Kidney epithelial cell (primary cell): ENCODE measurements around the gene BBX. TPM values are rescaled to one million over a fixed set of nuclear protein-coding genes. Genes with fewer than 3 reads are reported as not detected.

Source experiments
- DNase-seq: peaks from one replicate; pipeline ENCODE4 v3.0.0-alpha.2; 2010; ENCODE audit warnings: low read depth
- H3K27me3 ChIP-seq: 2 replicates; pipeline ENCODE4 v1.6.0; 2011; ENCODE audit warnings: low read length; ENCODE audit not compliant: control insufficient read depth, insufficient read depth
- H3K36me3 ChIP-seq: 2 replicates; pipeline ENCODE4 v1.5.1; 2011; ENCODE audit warnings: low read length; ENCODE audit not compliant: control insufficient read depth, insufficient read depth
- H3K4me3 ChIP-seq: 2 replicates; pipeline ENCODE4 v1.5.1; 2011; ENCODE audit warnings: low read depth, mild to moderate bottlenecking, control low read depth, low read length
- total RNA-seq: library from RNA; depleted of rRNA; stranded (reverse); fragments of >200 nt; gene quantifications from 2 replicates; pipeline ENCODE4 v1.2.3, GENCODE V29; 2015
- TF ChIP-seq, protein P1 (sequence below): IDR thresholded peaks from 2 replicates; pipeline ENCODE4 v1.5.1; 2011; ENCODE audit warnings: mild to moderate bottlenecking, moderate library complexity, low read length, control low read depth, inconsistent platforms; ENCODE audit not compliant: insufficient read depth, poor library complexity, severe bottlenecking

BBX gene
- total RNA-seq, 1 donor from 2014 or later: 50.7 TPM

DNA sequence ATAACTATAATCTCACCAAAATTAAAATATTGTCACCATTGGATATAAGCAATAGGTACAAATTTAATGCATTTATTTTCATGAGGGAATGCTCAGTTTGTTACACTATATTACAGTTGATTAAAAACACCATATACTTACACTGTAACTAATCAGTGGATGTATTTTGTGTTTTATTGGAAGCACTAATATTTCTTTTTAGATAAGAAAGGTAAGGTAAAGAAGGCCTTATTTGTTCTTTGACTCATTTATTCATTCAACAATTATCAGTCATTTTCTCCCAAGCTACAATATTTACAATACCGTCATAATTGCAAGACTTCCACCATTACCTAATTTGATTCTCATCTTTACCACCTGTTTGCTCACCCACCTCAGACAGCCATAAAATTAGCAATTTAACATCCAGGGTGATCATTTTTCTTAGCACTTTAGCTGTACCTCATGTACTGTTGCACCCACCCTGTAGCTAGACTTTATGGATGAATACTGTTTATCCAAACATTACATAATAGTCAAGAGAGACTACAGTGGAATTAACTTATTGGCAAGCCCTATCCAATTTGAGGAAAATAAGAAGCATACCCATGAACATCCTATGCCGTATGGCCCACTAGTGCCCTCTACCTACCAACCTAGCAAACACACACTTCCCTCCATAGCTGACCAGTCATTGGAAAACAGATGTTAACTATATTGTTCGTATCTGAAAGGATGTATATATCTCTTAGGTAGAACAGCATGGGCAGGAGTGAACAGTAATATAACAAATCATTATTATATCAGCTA, 229.6 kb downstream of the BBX start:
- no peak overlapping the region for H3K4me3 ChIP-seq
- no peaks in the 10 kb centered on the region for H3K36me3 ChIP-seq
- no peaks in the 10 kb centered on the region for H3K27me3 ChIP-seq
- TF ChIP-seq, protein P1, sequence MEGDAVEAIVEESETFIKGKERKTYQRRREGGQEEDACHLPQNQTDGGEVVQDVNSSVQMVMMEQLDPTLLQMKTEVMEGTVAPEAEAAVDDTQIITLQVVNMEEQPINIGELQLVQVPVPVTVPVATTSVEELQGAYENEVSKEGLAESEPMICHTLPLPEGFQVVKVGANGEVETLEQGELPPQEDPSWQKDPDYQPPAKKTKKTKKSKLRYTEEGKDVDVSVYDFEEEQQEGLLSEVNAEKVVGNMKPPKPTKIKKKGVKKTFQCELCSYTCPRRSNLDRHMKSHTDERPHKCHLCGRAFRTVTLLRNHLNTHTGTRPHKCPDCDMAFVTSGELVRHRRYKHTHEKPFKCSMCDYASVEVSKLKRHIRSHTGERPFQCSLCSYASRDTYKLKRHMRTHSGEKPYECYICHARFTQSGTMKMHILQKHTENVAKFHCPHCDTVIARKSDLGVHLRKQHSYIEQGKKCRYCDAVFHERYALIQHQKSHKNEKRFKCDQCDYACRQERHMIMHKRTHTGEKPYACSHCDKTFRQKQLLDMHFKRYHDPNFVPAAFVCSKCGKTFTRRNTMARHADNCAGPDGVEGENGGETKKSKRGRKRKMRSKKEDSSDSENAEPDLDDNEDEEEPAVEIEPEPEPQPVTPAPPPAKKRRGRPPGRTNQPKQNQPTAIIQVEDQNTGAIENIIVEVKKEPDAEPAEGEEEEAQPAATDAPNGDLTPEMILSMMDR: peak; percentile 64
- DNase-seq: no peak

GRCh38 chr3:107753494-107753893, 230.7 kb downstream of the BBX start:
- no peaks in the 10 kb centered on the region for H3K36me3 ChIP-seq
- no peaks in the 10 kb centered on the region for H3K27me3 ChIP-seq
- no peak overlapping the region for H3K4me3 ChIP-seq
- DNase-seq: no peak
- TF ChIP-seq, protein P1: peak; percentile 62

- TF ChIP-seq, protein P1: no peak
- H3K36me3 ChIP-seq: no peaks in the 10 kb centered on the region
These were observed 231.2 kb downstream of the BBX start for GRCh38 chr3:107753976-107754375.

DNA sequence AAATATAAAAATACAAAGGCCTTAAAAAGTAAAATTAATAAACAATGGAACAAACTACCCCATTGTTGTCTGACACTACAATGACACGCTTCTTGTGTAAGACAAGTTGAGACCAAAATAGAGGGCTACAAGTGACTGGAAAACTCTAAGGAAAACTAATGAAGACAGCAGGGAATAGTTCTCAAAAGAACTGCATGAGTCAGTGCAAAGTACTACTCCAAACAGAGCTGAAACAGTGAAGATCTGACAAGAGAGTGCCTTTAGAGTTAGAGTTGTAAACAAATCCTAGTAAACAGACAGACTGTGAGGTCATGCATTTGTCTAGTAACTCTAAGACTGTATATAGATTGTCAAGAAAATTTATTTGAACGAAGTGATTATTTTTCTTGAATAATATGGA, 233.9 kb downstream of the BBX start:
- no peaks in the 10 kb centered on the region for H3K27me3 ChIP-seq
- no peak overlapping the region for H3K4me3 ChIP-seq
- TF ChIP-seq, protein P1: no peak
- no peak for DNase-seq
- H3K36me3 ChIP-seq: no peaks in the 10 kb centered on the region

More at GRCh38 chr3:107753976-107754375, 231.2 kb downstream of the BBX start:
- no peaks in the 10 kb centered on the region for H3K27me3 ChIP-seq
- no peak overlapping the region for H3K4me3 ChIP-seq
- no peak for DNase-seq

DNA sequence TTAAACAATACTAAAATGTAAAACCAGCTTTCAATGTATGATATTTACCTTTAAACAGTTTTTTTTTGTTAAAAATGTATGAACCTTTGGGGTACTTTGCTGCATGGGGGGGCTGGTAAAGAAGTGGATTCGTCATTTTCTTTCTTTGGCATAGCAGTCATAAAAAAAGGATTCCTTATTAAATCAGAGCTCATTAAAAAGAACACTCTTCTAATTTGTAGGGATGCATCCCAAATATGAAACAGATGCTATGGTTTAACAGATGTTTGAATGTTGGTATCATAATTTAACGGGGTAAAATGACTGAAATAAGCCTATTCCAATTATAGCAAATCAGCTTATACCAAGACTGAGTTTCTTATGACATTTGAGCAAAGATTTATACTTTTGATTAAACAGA, 234.4 kb downstream of the BBX start:
- Histone ChIP-seq H3K27me3 (no peaks in the 10 kb centered on the region), H3K4me3 (no peak overlapping the region), H3K36me3 (no peaks in the 10 kb centered on the region)
- no peak for DNase-seq
- TF ChIP-seq, protein P1: no peak

DNA sequence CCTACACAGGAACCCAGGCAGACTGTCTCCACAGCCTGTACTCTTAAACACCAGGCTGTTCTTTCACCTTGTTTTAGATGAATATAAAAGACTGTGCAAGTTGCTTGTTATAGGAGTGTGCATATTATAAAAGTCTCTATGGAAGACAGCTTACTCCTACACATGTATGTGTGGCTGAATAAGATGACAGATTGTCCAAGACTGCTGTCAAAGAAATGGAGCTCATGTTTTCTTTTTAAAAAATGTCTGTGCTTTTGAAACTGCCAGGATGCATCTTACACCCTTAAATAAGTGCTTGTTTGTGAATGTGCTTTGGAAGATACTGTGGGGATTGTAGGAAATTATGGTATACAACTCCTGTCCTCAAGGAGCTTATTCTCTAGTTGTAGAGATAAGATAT, 237.4 kb downstream of the BBX start:
- Histone ChIP-seq H3K4me3 (no peak overlapping the region), H3K27me3 (no peaks in the 10 kb centered on the region), H3K36me3 (no peaks in the 10 kb centered on the region)
- TF ChIP-seq, protein P1: no peak
- DNase-seq: no peak
